SKM-1 treated with dmso at 0.1 percent for 144 hours (cell line): ENCODE measurements around the gene MVD.

Experiments used
- DNase-seq: peaks from one replicate; lab custom pipeline; 2025; ENCODE audit not compliant: unreplicated experiment; lab: John Stamatoyannopoulos, UW

MVD gene, protein sequence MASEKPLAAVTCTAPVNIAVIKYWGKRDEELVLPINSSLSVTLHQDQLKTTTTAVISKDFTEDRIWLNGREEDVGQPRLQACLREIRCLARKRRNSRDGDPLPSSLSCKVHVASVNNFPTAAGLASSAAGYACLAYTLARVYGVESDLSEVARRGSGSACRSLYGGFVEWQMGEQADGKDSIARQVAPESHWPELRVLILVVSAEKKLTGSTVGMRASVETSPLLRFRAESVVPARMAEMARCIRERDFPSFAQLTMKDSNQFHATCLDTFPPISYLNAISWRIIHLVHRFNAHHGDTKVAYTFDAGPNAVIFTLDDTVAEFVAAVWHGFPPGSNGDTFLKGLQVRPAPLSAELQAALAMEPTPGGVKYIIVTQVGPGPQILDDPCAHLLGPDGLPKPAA

DNA sequence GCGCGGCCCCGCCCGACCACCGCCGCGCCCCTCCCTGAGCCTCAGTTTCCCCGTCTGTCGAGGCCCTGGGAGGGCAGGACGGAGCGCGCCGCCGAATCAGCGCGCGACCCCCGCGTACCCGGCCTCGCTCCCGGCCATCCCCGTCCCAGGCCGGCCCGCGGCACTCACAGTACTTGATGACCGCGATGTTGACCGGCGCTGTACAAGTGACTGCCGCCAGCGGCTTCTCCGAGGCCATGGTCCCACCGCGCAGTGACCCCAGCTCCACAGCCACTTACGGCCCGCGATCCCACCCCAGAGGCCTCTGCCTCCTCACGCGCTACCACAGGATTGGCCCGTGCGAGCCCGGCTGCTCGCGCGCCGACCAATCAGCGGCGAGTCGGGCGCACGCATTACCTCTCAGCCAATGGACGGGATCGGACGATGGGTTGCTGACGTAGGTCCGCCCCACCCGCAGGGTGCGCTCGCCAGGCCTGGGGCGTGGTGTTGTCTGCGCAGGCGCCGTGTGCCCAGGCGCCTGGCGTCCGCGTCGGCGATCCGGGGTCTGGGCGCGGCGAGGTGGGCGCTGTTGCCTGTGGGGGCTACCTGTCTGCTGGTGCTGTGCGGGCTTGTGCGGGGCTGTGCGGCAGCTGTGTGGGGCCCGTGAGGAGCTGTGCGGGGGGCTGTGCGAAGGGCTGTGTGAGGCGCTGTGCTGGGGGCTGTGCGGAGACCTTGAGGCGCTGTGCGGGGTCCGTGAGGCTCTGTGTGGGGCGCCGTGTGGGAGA lies at the start of gene MVD:
Gene MVD, minus strand, starts transcription at position 249 of the 764 bp plus-strand sequence. Its CDS starts 11 bp downstream, at position 238.
- peak; percentile 97 for DNase-seq

DNA sequence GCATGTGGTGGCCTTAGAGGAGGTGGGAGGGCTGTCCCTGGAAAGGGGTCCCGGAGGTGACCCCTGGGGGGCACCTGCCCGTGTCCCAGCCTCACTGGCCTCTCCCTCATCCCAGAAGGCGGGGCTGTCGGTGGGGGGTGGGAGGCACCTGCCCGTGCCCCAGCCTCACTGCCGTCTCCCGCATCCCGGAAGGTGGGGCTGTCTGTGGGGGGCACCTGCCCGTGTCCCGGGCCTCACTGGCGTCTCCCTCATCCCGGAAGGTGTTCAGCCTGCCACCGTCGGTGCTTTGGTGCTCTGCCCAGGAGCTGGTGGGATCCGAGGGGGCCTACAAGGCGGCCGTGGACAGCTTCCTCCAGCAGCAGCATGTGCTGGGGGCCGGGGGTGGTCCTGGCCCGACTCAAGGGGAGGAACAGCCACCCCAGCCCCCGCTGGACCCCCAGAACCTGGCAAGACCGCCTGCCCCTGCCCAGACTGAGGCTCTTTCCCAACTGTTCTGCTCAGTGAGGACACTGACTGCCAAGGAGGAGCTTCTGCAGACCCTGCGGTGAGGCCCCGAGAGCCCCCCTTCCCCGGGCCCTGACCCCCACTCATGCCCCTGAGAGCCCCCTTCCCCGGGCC lies 49.6 kb upstream of the MVD start:
- no peak for DNase-seq

DNA sequence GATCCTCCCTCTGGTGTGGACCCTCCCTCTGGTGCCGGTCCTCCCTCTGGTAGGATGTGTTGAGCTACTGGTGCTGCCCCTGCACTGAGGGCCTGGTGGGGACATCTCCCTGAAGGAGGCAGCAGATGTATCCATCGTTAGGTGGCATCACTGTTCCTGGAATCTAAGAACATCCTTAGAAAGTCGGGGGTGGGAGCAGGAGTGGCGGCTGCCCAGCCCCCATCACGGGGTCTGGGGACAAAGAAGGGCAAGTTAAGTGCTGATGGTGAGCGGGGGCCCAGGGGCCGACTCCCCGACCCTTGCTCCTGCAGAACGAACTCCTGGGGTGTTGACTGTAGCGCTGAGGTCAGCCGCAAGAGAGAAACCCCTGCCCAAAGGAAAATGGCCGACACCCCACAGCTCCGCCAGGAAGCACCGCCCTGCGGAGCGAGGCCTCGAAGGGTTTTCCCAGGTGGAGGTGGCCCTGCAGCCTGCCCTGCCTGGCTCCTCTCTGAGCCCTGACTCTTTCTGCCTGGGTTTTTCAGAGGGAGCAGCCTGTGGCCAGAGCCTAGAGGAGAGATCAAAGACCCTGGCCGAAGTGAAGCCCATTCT lies 49.0 kb upstream of the MVD start:
- DNase-seq: no peak

DNA sequence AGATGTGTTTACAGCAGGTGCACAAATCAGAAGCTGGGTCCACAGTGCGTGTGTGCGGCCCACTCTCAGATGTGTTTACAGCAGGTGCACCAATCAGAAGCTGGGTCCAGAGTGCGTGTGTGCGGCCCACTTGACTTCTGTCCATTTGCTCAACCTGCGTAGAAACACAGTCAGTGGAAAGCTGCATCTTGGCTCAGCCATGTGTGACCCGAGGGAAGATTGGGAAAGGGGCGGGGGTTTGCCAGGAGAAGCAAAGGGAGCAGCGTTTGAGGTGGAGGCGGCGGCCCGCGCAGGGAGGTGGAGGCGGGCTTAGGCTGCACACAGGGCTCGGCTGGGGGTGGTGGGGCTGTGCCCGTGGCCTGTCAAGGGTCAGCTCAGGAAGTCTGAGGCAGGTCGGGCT lies 47.7 kb upstream of the MVD start:
- DNase-seq: no peak

DNA sequence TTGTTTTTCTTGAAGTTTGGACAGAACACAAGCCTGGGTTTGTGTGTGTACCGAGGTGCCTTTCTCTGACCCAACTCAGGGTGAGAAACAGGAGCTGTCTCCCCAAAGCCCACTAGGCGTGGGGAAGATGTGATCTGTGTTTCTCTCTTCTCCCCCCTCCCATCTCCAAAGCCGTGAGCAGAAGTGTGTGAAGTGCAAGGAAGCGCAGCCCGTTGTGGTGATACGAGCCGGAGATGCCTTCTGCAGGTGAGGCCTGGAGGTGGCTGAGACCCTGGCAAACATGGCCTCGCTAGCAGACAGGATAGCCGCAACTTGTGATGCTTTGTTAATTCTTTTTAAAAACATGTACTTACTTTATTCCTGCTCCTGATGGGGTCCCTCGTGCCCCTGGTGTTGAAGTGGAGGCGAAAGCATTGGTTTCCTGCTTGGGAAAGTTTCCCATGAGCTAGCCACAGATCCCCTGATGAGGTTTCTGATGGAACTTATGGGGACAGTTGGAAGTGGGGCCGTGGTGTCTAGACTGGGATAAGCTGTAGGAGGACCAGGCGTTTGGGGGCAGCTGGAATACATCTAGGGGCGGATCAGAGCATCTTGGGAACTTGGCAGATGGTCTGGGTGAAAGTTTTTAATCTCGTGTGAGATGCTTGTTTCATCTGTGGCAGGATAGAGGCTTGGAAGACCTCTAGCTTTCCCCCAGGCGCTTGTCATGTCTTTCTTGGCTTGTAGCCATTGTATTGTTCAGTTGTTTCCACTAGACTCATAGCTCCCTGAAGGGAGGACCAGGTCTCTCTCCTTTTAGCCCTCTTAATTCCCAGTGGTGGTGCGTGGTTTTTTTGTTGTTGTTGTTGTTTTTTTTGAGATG lies 44.3 kb upstream of the MVD start:
- DNase-seq: no peak

DNA sequence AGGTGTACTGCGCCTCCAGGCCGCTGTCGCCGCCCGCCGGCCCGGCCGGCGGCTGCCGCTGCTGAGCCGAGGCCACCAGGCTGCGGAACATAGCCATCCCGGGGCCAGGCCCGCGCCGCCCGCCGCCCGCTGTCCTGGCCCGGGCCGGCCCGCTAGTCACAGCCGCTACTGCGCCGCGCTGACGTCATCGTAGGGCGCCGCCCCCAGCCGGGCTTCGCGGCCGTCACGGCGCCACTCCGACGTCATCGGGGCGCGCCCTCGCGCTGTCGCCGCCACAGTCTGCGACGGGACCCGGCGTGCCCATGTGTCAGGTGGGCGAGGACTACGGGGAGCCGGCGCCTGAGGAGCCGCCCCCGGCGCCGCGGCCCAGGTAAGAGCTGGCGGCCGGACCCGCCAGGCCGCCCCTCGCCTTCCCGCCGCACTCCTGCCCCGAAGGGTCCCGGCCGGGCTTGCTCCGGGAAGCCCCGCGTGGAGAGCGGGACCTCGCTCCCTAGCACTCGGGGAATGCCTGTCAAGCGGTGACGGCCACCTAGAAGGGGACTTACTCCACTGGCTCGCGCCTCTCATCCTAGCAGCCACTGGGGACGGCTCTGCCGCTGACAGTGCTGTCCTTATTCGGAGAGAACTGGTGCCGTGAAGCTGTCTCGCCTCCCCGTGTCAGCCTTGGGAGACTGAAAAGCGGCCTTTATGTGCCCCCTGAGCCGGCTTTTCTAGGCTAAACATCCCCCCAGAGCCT lies 43.5 kb upstream of the MVD start, which contains the start of the genes CTU2 and RNF166:
Gene CTU2, plus strand, starts transcription at position 275 of the 736 bp plus-strand sequence. Its CDS starts 28 bp downstream, at position 303.
Gene RNF166, minus strand, starts transcription at position 180 of the 736 bp plus-strand sequence. Its CDS starts 83 bp downstream, at position 97.
- DNase-seq: peak; percentile 70

DNA sequence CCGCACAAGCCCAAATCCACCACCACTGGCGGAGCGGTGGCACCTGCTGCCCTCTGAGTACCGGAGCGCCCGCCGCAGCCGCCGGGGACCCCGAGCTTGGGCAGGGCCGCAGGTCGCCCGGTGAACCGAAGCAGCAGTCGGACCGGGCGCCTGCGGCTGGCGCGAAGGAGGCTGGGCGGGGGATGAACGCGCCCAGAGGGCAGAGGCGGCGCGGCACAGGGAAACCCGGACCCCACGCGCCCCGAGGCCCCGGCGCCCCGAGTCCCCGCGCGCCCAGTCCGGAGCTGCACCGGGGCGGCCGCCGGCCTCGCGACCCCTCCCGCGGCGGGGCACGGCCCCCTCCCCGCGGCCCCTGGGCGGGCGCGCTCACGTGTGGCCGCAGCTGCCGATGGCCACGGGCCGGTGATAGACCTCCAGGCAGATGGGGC lies 42.9 kb upstream of the MVD start:
- no peak for DNase-seq

DNA sequence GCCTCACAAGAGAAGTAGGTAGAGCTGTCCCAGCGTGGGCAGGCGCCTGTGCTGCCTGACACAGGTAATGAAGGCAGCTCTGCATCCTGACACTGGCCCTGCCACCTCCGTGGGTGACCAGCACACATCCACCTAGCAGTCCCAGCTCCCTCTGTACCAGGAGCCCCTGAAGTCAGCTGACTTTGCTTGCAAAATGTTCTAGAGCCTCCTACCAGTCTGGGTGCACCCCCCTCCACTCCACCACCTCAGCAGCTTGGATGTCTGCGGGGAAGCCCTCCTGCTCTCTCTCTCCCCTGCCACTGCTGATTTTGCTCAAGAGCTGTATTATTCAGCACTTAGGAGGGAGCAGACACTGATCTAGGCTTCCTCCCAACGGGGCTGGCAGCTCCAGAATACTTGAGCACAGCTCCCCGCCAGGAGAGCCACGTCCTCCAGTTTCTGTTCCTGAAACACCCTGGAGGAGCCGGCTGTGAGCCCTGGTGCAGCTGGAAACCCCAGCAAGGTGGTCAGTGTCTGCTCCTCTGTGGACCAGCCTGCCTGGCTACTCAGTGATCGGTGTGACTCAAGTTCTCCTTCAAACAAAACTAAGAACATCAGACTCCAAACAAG lies 42.3 kb upstream of the MVD start:
- DNase-seq: peak; percentile 18

DNA sequence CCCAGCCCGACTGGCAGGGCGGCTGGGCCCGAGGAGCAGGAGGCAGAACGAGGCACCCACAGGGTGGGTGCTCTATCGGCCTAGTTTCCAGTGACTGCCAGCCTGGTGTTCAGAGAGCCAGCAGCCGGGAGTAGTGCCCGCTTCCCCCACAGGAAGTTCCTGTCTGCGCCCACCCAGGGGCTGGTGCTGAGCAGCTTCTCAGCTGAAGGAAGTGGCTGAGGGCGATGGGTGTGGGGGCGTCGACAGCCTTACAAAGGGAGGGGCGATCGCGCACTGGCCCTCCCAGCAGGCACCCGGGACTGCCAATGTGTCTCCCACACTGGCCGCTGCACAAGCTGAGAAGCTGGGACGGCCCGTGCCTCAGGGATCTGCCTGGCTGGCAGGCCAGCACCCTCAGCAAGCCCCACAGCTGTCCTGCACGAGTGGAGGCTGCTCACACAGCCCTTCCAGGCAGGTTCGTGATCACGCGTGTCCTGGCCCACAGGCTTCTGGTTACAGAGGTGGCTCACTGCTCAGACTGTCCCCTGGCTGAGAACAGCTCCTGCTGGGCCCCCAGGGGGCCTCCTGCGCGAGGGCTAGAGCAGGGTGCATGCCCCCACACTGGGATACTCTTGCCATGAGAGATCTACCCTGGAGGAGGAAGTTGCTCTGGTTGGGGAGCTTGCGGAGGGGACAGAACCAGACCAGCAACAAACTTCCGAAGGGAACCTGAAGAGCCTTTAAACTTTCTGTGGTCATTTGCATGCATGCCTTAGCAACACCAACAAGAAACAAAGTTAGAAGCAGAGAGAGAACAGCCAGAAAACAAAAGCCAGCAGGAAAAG lies 40.8 kb upstream of the MVD start:
- DNase-seq: peak; percentile 84

DNA sequence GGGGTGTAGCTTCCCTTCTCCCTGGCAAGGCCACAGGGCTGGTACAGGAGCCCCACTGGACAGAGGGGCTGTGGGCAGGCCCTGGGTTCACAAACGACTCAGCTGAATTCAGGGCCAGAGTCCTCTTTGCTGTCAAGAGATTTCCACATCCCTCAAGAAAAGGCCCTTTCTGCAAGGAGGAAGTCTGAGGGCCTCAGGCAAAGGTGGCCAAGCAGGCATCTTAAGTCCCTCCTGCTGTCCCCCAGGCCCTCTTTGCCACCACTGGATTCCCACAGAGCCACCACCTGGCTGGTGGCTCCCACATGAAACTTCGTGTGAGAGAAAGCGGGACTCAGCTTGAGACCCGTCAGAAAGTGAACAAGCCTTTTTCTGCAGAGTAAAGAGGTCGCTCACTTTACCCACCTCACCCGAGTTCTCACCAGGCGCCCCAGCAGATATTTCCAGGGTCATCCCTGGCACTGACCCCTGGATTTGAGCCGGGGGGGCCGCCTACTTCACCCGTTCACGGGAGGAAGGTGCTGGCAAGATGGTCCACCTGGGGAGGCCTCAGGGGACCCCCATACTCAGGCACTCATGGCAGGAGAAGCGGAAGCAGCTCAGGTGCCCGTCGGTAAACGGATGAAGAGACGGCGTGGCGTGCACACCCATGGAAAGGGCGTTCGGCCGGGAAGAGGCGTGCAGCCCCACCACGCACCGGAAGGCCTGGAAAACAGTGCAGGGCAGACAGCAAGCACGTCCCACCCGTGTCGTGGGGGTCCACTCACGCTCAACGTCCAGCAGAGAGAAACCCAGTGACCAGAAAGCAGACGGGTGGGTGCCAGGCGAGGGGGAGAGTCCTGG lies 39.7 kb upstream of the MVD start:
- peak; percentile 65 for DNase-seq

DNA sequence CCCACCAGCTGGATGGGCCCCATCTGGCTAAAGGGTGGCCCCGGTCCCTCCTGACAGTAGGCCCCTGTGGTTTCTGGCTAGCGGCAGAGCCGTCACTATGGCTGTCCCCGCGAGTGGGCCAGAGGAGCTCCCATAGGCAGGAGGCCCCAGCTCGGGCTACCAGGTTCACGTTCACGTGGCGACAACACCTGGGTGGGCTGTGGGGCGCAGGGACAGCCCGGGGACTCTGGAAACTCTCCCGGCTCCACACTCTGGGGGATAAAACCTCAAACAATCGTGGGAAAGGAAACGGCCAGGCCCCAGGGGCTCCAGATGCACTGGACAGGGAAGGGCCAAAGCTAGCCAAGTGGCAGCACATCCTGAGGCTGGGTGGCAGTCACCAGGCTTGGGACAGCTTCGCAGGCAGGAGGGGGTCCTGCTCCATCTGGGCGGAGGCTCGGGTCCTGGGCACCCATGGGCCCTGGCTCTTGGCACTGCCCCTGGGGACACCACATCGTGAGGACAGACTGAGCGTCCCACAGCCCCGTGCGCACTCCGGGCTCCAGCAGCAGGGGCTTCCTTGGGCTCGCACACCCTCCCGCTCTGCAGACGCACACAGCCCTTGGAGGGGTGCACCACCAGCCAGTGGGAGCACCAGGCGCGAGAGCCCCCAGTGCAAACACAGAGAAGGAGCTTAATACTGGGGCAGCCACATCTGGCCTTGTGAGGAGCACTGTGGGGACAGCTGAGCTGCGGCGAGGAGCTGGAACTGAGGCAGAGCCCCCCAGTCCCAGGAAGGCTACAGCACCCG lies 38.9 kb upstream of the MVD start:
- no peak for DNase-seq

DNA sequence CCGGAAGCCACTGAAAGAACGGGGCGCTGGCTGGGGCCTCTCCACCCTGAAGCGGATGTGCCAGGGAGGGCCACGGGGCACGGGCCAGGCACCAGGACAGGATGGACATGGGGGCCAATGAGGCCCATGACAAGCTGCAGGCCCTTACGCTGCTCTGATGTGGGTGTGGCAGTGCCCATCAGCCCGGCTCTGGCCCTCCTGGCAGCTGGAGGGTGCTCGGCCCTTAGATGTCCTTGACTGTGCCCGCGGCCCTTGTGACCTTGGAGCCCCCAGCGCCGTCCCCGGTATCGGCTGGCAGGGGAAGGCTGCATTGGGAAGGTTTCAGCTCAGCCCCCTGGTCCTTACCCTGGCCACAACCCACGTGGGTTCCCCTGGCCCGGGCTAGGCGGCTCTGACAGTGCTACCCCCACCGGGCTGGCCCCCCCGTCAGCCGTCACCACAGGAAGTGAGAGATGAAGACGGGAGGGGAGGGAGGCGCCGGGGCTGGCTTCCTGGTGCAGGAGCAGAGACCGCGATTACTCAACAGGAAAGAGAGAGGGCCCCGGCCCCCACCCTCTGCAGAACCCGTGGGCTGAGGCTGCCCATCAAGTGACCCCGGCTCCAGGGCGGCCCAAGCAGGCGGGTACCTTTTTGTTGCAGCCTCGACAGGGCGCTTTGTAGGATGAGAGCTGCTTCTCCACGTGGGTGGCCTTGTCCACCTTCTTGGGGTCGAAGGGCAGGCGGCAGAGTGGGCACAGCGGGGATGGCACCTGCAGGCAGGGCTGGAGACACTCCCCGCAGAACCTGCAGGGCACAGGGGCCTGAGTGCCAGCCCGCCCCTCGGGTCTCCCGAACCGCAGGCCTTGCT lies 38.0 kb upstream of the MVD start:
- DNase-seq: peak; percentile 96

DNA sequence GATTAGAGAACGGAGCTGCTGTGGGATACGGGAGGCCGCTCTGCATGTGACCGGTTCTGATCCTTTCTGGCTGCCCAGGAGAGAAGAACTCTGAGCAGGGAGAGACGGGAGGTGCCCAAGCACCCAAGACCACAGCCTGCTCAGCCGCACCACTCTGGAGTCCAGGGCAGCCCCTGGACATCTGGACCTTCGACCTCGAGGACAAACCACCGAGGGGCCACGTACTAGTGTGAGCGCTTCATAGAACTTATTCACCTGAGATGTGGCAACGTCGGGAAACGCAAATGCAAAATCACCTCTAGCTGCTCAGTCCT lies 37.4 kb upstream of the MVD start:
- DNase-seq: no peak

DNA sequence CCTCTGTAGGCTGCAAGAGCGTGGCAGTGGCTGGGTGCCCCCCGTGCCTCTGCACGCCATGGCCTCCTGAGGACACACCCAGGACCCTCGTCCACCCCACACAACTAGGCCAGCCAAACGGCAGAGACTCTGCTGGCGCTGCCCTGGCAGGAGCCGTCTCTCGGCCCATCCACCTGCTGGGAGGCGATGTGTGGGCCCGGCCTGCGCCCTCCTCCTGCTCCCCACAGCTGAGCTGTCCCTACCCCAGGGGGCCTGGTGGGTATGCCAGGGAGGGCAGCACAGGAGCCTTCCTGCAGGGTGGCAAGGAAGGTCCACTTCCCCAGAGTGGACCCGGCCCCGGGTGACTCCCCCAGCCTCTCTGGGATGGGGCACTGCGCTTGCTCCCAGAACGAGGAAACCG lies 36.3 kb upstream of the MVD start:
- DNase-seq: no peak

DNA sequence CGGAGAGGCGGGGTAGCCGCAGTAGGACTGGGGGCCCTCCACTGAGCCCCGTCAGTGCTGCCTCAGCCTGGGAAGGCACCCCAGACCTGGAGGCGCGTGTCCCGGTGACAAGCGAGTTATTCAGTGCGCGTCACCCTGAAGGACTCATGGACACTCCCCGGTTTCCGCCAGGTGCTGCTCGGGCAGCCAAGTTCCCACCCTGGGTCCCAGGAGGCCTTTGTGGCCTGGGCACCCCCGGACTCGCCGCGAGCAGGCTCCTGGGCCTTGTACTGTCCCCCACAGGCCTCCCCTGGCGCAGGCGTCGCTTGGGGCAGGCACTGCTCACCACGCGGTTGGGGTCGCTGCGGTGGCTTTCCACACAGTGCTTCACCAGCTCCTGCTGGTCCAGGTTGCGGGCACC lies 35.8 kb upstream of the MVD start:
- DNase-seq: no peak
